Gastrocnemius medialis (tissue), 4 donors: ENCODE results near the gene STAT5B. TPM values are rescaled to one million over a fixed set of nuclear protein-coding genes. Genes with fewer than 3 reads are reported as not detected.

Source experiments
- ATAC-seq, 2 donors: fragments of 150-250 bp; one replicate each; pipeline ENCODE4 v1.9.1; 2016
- DNase-seq, 2 donors: peaks; one replicate each; pipeline ENCODE4 v3.0.0-alpha.2; 2019
- H3K27ac ChIP-seq, 4 donors: fragments of 200-600 bp; sonication (generic); 1 replicate in 1 of 4; 2 replicates in 3 of 4; pipeline ENCODE4 v1.5.1; 2016 to 2018; ENCODE audit warnings: mild to moderate bottlenecking in 2 of 4, moderate library complexity in 1 of 4
- H3K27me3 ChIP-seq, 3 donors: fragments of 200-600 bp; sonication (generic) in 2 of 3; 1 replicate in 1 of 3; 2 replicates in 2 of 3; pipeline versions ENCODE4 v1.5.1 to v1.6.0; 2016 to 2019; ENCODE audit warnings: mild to moderate bottlenecking in 1 of 3, moderate library complexity in 1 of 3
- H3K36me3 ChIP-seq, 2 donors: fragments of 200-600 bp; sonication (generic) in 1 of 2; one replicate each; pipeline ENCODE4 v1.5.1; 2017 to 2018
- H3K4me1 ChIP-seq, 2 donors: fragments of 200-600 bp; sonication (generic) in 1 of 2; one replicate each; pipeline ENCODE4 v1.5.1; 2016 to 2017; ENCODE audit warnings: mild to moderate bottlenecking in 2 of 2
- H3K4me3 ChIP-seq, 4 donors: fragments of 200-600 bp; sonication (generic) in 3 of 4; 1 replicate in 1 of 4; 2 replicates in 3 of 4; pipeline ENCODE4 v1.5.1; 2016 to 2019; ENCODE audit warnings: mild to moderate bottlenecking in 2 of 4
- H3K9me3 ChIP-seq, 3 donors: fragments of 200-600 bp; sonication (generic) in 2 of 3; 1 replicate in 1 of 3; 2 replicates in 2 of 3; pipeline ENCODE4 v1.5.1; 2016 to 2019
- POLR2A ChIP-seq, 2 donors: fragments of 450-650 bp; IDR thresholded peaks; one replicate each; pipeline ENCODE4 v1.6.1; 2017; ENCODE audit warnings: antibody characterized with exemption in 2 of 2, mild to moderate bottlenecking in 2 of 2, moderate library complexity in 2 of 2
- in situ Hi-C, 4 donors: fragments of 200-750 bp; cut with MboI; loops; one replicate each; pipeline versions ENCODE4 v1.15.0 to v1.8.0; 2017; ENCODE audit warnings: low sequenced_read_pairs in 4 of 4
- intact Hi-C: fragments of 100-400 bp; cut with DNase I; formaldehyde crosslinking; loops from one replicate; pipeline ENCODE4 v1.15.1; 2023; ENCODE audit warnings: low total_unique reads
- total RNA-seq, 4 donors: library from RNA; depleted of rRNA; stranded (reverse); fragments of >200 nt; gene quantifications; one replicate each; pipeline versions ENCODE4 v1.1.0 to v1.2.3, GENCODE V29; 2016
- TF ChIP-seq, protein P1 (sequence below), 5 experiments: fragments of 450-650 bp in 3 of 5; fragments of 200-600 bp in 2 of 5; sonication (generic) in 2 of 5; IDR thresholded peaks in 4 of 5; conservative IDR thresholded peaks in 1 of 5; 1 replicate in 4 of 5; 2 replicates in 1 of 5; pipeline ENCODE4 v1.5.1; 2016 to 2019; ENCODE audit warnings: antibody characterized with exemption in 5 of 5, mild to moderate bottlenecking in 3 of 5, moderate library complexity in 3 of 5

STAT5B gene
- total RNA-seq, 4 donors from 2014 or later: 77.3 to 150 (median 80.7) TPM

- Histone ChIP-seq H3K36me3 (no peaks in the 10 kb centered on the region), H3K9me3 (no peaks in the 10 kb centered on the region), H3K4me3 (no peak overlapping the region), H3K4me1 (peaks cover 53 to 59% of the 10 kb centered on the region in 2 donors), H3K27ac (peak overlapping the region; percentile 69 to 89 (median 82)), H3K27me3 (no peaks in the 10 kb centered on the region)
- in situ Hi-C loops (no loop called here), intact Hi-C loops (no loop called here)
- TF ChIP-seq, protein P1, sequence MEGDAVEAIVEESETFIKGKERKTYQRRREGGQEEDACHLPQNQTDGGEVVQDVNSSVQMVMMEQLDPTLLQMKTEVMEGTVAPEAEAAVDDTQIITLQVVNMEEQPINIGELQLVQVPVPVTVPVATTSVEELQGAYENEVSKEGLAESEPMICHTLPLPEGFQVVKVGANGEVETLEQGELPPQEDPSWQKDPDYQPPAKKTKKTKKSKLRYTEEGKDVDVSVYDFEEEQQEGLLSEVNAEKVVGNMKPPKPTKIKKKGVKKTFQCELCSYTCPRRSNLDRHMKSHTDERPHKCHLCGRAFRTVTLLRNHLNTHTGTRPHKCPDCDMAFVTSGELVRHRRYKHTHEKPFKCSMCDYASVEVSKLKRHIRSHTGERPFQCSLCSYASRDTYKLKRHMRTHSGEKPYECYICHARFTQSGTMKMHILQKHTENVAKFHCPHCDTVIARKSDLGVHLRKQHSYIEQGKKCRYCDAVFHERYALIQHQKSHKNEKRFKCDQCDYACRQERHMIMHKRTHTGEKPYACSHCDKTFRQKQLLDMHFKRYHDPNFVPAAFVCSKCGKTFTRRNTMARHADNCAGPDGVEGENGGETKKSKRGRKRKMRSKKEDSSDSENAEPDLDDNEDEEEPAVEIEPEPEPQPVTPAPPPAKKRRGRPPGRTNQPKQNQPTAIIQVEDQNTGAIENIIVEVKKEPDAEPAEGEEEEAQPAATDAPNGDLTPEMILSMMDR (IDR thresholded peaks at IDR 0.05 in 4 of 5, conservative IDR thresholded peaks at IDR 0.05 in 1 of 5): no peak
- TF ChIP-seq POLR2A (IDR thresholded peaks at IDR 0.05): no peak
- no peak for DNase-seq
- ATAC-seq: no peak
These were observed 22.6 kb downstream of the STAT5B start for GRCh38 chr17:42253578-42253977.

DNA sequence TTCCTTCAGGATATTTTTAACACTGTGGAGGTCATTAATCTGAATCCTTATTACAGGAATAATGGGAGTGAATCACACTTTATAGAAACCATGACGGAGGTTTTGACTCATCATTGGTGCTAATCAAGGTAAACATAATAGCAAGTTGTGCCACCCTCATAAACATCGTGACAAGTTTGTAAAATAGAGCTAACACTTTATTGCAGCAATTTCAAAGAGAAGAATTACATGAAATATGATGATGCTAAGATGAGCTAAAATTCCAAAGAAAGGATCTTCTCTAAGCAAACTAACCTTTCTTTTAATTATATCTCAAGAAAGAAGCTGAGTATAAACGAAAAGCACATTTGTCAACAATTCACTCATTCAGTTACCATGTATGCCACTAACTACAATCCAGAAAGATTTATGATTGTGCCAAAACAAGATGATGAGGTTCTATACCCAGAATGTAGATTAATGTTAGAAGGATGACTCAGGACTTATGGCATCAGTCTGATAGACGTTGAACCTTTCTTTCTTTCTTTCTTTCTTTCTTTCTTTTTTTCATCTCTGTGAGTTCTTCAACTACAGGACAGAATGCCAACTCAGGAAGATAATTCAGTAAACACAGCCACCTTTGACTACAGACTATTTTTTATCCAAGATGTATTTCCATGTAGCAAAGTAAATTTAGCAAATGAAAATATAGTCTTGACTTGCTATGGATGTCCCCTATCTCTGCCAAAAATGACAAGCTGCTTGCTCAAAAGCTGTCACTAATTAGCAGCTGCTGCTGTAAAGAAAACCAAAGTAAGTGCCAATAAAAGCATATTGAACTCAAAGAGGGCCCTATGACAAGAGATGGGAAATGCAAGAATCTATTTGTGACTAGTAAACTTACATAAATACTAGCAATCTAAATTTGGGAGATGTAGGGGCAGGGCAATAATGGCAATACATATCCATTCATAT lies 23.3 kb downstream of the STAT5B start:
- intact Hi-C loops (no loop called here), in situ Hi-C loops (no loop called here)
- DNase-seq (no peak), ATAC-seq (no peak)
- no peaks in the 10 kb centered on the region for H3K27me3 ChIP-seq
- TF ChIP-seq POLR2A (IDR thresholded peaks at IDR 0.05): no peak
- TF ChIP-seq, protein P1 (IDR thresholded peaks at IDR 0.05 in 4 of 5, conservative IDR thresholded peaks at IDR 0.05 in 1 of 5): no peak
- H3K4me1 ChIP-seq: peaks cover 59 to 64% of the 10 kb centered on the region in 2 donors
- peak overlapping the region in 1 of 4 donors; percentile 1 for H3K4me3 ChIP-seq
- H3K9me3 ChIP-seq: no peaks in the 10 kb centered on the region
- H3K36me3 ChIP-seq: no peaks in the 10 kb centered on the region
- H3K27ac ChIP-seq: peak overlapping the region; percentile 69 to 89 (median 82)

DNA sequence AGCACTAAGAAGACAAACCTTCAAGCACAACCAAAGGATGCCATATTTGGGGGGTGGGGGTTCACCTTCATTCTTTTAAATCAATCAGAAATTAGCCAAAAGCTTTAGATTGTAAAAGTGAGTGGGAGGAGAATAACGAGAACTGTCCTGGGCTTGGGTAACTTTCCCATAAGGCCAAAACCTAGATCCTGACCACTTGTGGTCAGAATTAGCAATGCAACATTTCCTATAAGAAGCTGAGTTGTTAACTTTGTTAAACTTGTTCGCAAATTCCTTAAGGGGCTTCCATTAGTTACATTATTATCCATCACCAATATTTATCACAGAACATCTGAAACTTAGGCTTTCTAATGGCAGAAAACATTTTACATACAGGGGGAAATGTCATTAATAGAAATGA lies 25.1 kb downstream of the STAT5B start:
- Histone ChIP-seq H3K4me1 (peaks cover 69 to 72% of the 10 kb centered on the region in 2 donors), H3K4me3 (no peak overlapping the region), H3K9me3 (no peaks in the 10 kb centered on the region), H3K27ac (peak overlapping the region; percentile 30 to 95 (median 92)), H3K27me3 (no peaks in the 10 kb centered on the region), H3K36me3 (no peaks in the 10 kb centered on the region)
- no peak for TF ChIP-seq POLR2A (IDR thresholded peaks at IDR 0.05)
- TF ChIP-seq, protein P1 (IDR thresholded peaks at IDR 0.05 in 4 of 5, conservative IDR thresholded peaks at IDR 0.05 in 1 of 5): no peak
- intact Hi-C loops (no loop called here), in situ Hi-C loops (no loop called here)
- ATAC-seq (no peak), DNase-seq (no peak)

- Histone ChIP-seq H3K36me3 (no peaks in the 10 kb centered on the region), H3K9me3 (no peaks in the 10 kb centered on the region), H3K4me1 (peaks cover 64 to 73% of the 10 kb centered on the region in 2 donors), H3K27me3 (no peaks in the 10 kb centered on the region), H3K4me3 (no peak overlapping the region), H3K27ac (peak overlapping the region; percentile 86 to 95 (median 92))
- no peak for ATAC-seq
- intact Hi-C loops: no loop called here
- no peak for DNase-seq
- TF ChIP-seq POLR2A (IDR thresholded peaks at IDR 0.05): no peak
- TF ChIP-seq, protein P1 (IDR thresholded peaks at IDR 0.05 in 4 of 5, conservative IDR thresholded peaks at IDR 0.05 in 1 of 5): no peak
- in situ Hi-C loops: no loop called here
These were observed 26.3 kb downstream of the STAT5B start for GRCh38 chr17:42249681-42250446.
